Stimulated activated CD8-positive, alpha-beta memory T cell treated with anti-CD3 and anti-CD28 coated beads, Interleukin-15, amount 100 ng/mL, for 1 hour (primary cell): ENCODE data around the gene ADAMTS8.

Source experiments
- DNase-seq: peaks from one replicate; pipeline ENCODE4 v3.0.0-alpha.2; 2020; ENCODE audit warnings: low read depth

Gene ADAMTS8, protein sequence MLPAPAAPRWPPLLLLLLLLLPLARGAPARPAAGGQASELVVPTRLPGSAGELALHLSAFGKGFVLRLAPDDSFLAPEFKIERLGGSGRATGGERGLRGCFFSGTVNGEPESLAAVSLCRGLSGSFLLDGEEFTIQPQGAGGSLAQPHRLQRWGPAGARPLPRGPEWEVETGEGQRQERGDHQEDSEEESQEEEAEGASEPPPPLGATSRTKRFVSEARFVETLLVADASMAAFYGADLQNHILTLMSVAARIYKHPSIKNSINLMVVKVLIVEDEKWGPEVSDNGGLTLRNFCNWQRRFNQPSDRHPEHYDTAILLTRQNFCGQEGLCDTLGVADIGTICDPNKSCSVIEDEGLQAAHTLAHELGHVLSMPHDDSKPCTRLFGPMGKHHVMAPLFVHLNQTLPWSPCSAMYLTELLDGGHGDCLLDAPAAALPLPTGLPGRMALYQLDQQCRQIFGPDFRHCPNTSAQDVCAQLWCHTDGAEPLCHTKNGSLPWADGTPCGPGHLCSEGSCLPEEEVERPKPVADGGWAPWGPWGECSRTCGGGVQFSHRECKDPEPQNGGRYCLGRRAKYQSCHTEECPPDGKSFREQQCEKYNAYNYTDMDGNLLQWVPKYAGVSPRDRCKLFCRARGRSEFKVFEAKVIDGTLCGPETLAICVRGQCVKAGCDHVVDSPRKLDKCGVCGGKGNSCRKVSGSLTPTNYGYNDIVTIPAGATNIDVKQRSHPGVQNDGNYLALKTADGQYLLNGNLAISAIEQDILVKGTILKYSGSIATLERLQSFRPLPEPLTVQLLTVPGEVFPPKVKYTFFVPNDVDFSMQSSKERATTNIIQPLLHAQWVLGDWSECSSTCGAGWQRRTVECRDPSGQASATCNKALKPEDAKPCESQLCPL

DNA sequence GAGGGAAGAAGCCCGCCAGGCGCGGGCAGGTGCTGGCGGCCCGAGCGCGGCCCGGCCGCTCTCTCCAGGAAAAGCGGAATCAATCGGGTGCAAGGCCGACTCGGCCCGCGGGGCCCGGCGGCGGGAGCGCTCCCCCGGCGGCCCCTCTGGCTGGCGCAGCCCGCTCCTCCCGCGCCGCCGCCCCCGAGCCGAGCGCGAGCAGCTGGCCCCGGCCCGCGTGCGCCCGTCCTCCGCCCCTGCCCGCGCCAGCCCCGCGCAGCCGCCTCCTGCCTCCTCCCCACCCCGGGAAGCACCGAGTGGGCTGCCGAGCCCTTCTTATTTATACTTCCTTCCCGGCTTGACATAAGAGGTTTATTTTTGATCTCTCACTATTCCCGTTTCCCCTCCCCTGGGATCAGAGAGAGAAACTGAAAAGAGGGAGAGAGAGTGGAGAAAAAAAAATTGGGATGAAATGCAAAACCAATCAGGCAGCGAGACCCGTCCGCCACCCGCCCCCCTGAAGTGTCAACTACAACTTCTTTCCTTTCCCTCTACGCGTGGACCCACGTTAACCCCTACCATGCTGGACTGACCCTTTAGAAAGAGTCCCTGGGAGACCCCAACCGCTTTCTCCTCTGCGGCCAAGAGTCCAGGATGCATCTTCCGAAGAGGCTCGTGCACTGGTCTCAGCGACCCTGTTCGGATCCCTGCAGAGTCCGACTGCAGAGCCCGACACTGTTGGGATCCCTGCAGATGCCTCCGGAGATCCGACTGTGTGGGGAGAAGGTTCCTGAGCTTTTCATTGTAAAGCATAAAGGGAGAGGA is at the start of gene ADAMTS8:
Gene ADAMTS8 (minus strand): TSS at position 294 of the 804 bp plus-strand sequence. CDS start 323 bp downstream, outside the sequence.
- no peak for DNase-seq

DNA sequence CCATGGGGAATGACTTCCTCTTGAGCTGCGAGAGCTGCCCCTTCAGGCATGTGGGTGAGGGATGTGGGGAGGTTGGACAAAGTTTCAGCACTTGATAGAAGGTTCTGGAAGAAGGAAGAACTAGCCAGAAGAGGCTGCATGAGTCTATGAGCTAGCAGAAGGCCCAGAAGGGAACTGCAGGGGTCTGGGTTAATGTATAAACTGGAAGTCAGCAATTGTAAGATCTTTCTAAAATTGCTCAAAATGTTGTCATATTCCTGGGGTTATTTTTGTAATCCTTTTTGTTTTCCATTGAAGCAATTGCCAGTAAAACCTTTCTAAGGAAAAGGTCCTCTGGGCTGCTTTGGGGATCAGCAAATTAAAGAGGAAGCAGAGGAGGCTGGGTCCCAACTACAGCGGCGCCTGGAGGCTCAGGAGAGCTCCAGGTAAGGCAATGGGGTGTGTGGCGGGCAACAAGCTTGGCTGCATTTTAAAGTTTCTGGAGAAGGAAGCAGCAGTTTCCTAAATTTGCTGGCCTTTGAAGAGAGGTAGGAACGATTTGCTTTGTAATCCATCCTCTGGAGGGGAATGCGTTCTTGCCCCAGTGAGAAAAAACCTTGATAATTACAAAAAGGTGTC is 49.3 kb upstream of the ADAMTS8 start:
- no peak for DNase-seq

DNA sequence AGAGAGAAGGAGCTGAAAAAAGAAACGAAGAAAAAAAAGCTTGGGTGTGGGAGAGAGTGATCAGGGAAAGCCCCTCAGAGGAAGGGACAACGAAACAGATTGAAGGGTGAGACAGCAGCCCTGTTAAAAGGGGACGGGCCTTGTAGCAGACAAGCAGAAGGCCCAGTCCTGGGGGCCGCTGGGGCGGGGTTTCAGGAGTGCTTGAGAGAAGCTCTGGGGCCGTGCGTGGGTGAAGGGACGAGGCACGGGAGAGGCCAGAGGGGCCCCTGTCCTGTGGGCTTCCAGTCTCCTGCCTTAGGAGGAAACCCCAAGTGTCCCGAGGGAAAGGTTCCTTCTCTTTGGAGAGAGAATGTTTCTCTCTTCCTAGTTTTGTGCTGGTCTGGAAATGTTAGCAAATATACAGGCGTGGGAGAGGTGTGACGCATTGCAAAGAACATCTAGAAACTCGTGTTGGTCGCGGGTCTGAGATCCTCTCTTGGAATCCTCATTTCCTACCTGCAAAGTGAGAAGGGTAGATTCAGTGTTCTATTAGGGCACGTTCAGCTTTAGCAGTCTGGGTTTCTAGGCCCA is 48.6 kb upstream of the ADAMTS8 start:
- DNase-seq, result no peak

DNA sequence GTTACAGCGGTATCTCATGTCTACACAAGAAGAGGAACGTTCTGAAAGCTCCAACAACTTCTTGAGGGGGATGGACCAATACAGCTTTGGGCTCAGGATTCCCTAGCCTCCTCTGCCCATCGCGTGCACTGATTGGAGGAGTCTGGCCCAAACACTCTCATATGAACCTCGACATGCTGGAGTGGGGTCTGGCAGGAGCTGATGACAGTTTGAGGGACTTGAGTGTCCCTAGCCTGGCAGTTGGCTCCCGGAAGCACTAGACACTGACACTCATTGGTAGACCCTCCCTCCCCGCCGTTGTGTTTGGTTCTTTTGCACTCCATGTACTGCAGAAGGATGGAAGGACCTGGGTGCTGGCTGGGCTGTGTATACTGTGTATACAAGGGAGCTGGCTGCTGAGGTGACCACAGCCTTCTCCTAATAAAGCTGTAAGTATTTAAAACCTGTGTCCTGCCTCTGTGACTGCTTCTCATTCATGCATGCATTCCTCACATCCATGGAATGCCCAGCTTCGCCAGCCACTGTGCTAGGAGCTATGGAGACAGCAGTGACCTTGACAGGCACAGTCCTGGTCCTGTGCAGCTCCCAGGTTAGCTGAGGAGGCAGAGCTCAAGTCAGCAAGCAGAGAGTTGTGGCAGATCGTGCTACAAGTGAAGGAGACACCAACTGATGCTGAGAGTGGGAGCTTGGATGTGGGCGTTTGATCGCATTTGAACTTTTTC is 48.0 kb upstream of the ADAMTS8 start:
- DNase-seq, result no peak

DNA sequence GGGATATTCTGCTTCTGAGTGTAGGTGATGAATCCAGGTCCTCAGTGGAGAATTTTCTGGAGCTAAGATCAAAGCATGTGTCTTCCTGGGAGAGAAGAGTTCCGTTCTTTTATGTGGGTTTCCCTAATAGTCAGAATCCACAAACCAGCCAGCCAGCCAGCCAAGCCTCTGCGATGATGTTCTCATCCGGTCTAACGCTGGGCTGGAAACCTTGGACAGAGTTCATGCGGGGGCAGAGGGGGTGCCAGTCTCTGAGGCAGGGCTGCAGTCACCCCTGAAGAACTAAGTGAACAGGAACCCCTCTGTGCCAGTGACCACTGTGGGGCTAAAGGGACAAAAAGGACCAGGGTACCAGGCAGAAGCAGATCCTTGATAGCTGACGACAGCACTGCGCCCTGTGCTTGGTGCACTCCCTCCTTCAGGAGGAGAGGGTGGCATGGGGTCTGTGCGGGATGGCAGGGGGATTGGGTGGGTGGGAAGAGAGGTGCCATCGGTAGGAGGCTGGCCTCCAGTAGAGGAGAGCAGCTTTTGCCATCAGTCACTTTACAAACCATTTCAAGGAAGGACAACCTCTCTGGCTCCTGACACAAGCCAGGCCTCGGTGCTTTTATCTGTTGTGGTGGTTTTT is 47.1 kb upstream of the ADAMTS8 start:
- no peak for DNase-seq

DNA sequence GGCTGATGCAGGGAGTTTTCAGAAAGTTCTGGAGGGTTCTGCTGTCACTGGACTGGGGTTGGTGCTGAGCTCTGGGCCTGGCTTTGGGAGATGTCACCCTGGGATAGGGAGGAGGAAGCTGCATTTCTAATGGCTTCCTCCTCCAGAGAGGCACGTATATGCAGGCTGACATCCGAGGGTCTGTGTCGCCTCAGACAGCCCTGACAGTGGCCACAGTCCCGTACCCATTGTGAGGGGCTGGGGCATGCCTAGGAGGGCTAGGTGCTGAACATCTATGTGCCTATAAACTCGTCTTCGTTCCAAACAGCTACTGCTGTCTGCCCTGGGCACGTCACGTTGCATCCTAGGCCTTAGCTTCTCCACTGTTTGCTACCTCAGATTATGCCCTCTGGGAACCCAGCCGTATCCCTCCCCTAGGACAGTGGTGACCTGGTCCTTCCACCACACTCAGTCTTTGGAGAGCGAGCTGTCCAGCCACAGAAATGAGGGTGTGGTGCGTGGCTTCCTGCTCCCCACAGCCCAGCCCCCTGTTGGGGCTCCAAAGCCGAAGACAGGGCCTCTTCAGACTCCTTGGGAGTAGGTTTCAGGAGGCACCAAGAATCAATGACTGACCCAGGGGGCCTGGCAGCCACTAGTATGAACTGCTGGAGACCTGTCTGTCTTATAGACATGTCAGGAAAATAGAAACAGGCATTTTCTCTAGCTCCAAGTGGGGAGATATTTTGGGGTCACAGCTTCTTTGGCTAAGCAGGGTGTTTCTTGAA is 46.4 kb upstream of the ADAMTS8 start:
- DNase-seq, result no peak

DNA sequence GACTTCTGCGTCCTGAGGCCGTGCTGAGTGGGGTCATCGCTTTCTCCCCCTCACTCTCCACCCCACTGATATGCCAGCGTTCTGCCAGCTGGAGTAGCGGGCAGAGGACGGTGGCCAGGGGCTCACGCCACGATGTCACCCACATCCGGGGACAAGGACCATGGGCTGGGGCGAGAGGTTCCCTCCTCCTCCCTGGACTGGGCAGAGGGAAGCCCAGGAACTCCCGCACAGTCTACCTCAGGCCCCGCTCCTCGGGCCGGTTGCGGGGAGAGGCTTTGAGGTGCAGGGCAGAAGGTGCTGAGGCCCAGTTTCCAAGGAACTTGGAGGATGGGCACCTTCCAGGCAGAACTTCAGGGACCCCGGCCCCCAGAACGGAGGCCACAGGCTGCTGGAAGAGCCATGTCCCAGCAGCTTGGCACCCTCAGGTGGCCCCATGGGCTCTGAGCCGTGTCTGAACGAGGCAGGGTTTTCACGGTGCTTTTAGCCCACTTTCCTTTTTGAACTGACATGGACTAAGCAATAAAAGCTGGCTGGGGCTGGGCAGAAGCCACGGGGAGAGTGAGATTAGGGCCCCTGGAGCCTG is 45.5 kb upstream of the ADAMTS8 start:
- DNase-seq, result no peak

DNA sequence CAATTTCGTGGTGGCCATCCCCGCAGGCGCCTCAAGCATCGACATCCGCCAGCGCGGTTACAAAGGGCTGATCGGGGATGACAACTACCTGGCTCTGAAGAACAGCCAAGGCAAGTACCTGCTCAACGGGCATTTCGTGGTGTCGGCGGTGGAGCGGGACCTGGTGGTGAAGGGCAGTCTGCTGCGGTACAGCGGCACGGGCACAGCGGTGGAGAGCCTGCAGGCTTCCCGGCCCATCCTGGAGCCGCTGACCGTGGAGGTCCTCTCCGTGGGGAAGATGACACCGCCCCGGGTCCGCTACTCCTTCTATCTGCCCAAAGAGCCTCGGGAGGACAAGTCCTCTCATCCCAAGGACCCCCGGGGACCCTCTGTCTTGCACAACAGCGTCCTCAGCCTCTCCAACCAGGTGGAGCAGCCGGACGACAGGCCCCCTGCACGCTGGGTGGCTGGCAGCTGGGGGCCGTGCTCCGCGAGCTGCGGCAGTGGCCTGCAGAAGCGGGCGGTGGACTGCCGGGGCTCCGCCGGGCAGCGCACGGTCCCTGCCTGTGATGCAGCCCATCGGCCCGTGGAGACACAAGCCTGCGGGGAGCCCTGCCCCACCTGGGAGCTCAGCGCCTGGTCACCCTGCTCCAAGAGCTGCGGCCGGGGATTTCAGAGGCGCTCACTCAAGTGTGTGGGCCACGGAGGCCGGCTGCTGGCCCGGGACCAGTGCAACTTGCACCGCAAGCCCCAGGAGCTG is 44.8 kb upstream of the ADAMTS8 start:
- no peak for DNase-seq

DNA sequence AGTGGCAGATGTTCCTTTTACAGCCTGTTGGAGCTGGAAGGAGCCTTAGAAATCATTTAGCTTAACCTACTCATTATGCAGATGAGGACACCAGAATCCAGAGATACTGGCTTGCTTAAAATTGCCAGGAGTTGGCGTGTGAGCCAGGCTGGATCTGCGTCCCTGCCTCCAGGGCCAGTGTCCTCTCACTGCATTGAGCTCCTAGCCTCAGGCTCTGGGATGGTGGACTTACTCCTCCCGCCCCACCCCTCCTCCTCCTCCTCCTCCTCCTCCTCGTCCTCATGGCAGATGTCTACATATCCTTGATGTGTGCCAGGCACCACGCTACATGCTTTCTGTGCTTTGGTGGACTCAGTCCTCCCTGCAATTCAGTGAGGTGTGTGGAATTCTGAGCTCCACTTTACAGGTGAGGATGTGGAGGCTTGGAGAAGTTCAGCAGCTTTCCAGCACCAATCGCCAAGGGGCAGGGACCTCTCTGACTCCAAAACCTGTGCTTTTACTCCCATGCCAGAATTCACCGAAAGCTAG is 44.1 kb upstream of the ADAMTS8 start:
- no peak for DNase-seq

DNA sequence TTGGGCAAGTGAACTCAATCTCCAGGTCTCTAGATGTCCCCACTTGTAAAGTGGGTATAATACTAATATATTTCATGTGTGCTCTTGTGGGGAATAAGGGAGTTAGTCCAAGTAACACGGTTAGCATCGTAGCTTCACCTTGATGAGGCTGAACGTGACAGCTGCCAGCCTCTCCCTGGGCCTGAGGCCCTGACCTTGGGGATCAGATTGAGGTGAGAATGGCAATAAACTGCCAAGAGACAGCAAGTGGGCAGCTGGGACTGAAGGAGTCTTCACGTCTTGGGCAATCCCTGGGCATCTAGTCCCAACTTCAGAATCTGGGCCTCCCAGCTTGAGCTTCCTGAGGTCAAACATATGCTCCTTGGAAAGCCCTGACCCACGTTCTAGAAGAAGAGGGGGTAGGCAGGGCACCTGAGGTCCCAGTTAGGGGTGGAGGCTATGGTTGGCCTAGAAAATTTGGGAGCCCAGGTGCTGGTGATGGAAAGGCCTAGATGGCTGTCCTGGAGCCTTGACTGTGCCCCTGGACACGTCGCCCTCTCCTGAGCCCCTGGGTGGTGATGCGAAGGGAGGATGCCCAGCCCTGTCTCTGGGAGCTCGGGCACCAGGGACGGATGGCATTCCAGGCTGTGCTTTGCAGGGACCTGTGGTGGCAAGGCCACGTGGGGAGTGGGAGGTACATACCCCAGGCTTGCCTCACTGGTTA is 43.5 kb upstream of the ADAMTS8 start:
- DNase-seq, result no peak

DNA sequence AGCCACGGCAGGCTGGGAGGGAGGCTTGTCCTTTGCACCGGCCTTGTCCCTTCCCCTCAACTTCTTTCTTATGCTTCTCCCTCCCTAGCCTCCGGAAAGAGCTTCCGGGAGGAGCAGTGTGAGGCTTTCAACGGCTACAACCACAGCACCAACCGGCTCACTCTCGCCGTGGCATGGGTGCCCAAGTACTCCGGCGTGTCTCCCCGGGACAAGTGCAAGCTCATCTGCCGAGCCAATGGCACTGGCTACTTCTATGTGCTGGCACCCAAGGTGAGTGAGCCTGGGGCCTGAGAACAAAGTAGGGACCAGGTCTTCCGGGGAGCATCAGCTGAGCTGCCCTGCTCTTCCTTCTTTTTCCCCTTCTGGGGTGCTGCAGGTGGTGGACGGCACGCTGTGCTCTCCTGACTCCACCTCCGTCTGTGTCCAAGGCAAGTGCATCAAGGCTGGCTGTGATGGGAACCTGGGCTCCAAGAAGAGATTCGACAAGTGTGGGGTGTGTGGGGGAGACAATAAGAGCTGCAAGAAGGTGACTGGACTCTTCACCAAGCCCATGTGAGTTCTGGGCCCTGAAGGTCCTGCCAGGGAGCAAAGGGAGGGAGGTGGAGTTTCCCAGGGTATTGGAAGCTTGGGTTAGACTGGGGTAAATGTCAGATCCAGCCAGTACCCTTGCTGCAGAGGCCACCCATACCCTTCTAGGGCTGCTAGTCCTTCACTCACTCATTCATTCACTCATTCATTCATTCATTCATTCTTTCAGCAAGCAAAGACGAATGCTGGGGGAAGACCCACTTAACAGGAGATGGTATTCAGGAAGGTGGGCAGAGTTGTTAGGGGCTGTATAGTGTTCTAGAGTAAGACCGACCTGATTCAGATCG is 42.7 kb upstream of the ADAMTS8 start:
- DNase-seq, result no peak

DNA sequence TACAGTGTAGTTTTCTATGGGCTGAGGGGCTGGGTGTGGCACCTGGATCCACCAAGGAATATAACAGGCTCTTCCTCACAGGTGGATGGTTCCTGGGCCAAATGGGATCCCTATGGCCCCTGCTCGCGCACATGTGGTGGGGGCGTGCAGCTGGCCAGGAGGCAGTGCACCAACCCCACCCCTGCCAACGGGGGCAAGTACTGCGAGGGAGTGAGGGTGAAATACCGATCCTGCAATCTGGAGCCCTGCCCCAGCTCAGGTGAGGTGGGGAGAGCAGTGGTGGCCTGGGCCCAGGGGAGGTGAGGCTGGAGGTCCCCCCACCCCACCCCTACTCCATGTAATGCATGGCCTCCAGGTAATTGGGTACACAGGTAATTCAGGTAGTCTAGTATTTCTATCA is 40.8 kb upstream of the ADAMTS8 start:
- DNase-seq, result no peak

DNA sequence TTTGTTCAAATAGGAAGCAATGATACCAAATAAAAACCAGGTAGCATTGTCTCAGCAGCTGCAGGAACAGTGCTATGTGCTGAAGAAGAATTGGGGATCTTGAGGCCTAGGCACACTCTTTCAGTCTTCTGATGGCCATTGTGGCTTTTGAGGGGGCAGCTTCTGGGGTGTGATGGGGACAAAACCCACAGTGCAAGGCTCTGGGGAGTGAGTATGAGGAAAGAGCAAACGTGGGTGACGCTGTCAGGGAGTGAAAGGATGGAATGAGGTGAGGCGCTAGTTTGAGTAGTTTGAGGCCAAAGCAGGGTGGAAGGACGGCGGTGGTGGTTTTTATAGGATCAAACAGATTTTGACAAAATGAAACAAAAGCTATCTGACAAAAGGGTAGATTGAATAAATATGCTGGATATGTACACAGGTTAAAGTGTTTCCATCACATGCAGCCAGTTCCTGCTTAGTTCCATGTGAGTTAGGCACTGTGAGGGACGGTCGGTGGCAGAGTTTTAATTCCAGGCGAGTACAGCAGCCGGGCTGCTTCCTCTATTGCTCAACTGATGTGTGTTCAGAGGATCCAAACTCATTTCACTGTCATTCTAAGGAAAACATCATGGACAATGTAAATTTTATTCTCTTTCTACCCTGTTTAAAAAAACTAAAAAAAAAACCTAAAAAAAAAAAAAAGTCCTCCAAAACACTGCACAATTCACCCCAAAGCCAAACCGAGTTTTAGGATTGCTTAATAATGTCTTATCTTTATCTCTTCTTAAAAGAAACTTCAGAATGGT is 38.9 kb upstream of the ADAMTS8 start:
- DNase-seq, result no peak

DNA sequence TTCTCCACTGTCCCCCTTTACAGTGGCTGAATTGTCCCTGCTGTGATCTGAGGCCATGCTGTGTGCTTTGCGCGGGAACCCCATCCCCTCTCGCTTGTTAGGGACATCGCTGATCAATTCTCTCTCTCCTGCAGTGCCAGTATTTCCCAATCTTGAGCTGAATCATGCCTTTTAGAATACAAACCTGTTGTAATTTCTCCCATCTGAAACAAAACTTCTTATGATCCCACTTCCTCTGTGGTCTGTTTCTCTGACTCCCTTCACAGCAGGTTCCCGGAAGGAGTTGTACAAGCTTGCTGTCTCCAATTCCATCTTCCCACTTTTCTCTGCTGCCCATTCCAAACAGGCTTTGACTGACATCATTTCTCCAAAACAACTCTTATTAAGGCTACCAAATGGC is 36.9 kb upstream of the ADAMTS8 start:
- no peak for DNase-seq

DNA sequence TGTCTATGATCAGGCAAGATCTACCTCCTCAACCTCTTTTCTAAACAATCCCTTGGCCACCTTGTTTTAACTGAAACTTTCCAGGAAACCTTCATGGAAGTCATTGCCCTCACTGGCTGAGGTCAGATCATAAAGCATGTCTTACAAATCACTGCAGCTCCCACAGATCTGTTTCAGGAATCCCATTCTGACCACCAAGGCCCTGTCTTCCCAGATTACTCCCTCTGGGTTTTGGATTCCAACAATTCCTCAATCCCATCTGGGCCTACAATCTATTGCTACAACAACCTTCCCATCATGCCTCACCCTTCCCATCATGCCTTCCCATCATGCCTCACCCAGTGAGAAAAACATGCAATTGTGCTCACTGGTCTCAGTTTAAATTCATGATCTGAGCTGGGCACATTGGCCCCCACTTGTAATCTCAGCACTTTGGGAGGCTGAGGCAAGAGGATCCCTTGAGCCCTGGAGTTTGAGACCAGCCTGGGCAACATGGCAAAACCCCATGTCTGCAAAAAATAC is 35.9 kb upstream of the ADAMTS8 start:
- DNase-seq, result no peak

DNA sequence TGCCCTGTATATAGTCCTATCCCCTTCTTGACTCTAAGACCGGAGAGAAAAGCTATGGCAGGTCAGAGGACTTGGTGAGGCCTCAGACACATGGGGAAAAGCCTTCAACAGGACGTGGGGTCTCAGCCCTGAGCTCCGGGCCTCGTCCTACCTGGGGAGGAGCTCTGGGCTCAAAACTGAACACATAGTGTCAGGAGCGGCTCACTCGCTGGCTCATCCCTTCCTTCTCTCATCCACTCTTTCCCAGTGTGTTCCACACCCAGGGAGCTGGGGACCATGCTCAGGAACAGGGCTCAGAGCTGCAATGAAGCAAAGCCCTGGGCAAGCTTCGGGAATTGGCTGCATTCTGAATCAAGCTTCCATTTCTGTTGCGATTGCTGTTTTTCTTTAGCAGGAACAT is 34.5 kb upstream of the ADAMTS8 start:
- DNase-seq, result no peak
